Mucosa of gallbladder (tissue), 1 donor: ENCODE data around the gene NMNAT3. TPM values are rescaled to one million over a fixed set of nuclear protein-coding genes. Genes with fewer than 3 reads are reported as not detected.
A peak's percentile ranks its signal among the peaks of the same experiment; 100 is the strongest.

Experiments
- DNase-seq: peaks from one replicate; pipeline ENCODE4 v3.0.0-alpha.2; 2020; ENCODE audit warnings: low spot score
- total RNA-seq: library from RNA; stranded (reverse); gene quantifications from one replicate; pipeline ENCODE4 v1.2.1, GENCODE V29; 2021
- donor health status: DM: no; HTN: no; CAD: no.

Gene NMNAT3
- 5.9 TPM for total RNA-seq

DNA sequence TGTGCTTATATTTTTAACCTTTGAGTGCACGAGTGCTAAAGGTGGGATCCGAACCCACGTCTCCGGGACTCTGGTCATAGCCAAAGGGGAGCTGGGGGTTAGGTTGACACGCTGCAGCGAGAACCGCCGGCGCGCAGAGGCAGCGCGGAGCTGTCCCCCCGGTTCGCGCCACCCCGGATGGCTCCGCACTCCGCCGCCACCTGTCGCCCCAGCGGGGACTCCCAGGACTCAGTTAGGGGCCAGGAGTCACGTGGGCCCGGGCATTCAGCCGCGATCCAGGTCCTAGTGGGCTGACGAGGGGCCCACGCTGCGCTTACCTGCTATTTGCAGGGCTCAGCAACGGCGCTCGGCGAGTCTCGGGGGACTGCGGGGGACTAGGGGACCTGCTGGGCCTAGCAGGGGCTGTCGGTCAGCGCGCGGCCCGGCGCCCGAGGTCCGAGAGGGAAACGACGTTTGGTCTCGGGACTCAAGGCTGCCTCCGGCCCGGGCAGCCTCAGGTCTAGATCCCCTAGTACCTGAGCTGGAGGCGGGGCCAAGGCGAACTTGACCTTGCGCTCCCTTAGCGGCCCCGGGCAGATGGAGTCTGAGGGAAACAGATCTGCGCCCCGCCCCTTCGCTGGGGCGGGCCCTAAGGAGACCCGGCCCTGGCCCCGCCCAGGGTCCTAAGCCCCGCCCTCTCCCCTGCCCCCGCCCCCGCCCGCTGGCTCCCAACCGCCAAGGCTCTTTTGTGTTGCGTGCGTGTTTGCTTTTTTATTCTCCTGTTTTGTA is at the start of gene NMNAT3:
Gene NMNAT3 (minus strand): TSS at position 585 of the 768 bp plus-strand sequence. CDS start 50,248 bp downstream, outside the sequence.
- DNase-seq: peak; percentile 88

DNA sequence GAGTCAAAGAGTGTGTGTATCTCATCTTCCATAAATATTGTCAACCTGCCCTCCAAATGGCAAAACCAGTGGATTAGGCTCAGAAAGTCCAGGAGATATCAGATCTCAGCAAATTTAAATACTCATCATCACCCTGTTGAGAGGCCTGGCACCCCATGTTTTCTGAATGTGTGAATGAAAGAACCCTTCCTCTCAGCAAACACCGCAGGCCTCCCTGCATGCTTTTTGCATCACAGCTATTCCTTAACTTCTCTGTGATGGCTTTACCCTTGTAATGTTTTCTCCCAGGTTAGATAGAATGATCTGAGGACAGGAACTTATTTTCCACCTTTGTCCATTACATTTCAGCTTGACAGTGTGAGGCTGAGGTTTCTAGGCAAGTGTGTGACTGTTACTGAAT is 43.6 kb upstream of the NMNAT3 start:
- DNase-seq: no peak

DNA sequence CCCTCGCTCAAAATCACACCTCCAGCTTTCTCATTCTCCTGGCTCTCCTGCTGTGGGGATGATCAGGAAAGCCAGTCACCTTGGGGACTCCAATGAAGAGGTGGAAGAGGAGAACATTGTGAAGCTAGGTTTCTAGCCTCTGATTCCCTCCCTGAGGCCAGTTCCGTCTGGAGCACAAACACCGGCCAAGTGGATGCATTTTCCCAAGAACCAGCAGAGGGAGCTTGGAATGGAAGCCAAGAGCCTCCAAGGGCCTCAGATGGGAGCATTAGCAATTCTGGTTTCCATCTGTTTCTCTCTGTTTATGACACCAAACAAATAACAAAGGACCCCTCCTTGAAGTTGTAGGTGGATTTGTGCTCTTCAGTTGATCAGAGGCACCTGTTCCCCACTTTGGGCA is 40.6 kb upstream of the NMNAT3 start:
- DNase-seq: peak; percentile 17

DNA sequence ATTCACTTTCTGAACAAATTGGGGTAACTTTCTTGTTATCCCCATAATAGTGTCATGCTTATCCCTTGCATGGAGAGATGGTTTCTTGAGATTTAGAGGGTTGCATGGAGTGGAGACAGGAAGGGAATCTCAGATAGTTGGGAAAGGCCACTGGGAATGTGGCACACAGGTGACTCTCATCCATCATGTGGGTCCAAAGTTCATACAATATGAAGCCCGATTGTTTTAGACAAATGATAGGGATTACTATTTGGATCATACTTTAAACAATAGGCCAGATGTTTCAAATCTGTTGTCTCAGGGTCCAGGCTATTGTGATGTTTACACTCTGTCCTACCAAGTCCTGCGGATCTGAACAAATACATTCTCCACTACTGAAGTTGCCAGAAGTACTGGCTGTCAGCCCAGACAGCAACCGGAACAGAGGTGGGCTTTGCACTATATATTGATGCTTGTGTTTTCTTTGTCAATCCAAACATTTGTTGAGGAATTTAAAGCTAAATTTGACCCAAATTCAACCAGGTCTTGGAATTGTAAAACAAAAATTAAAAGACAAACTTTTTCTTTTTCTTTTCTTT is 39.2 kb upstream of the NMNAT3 start:
- no peak for DNase-seq

DNA sequence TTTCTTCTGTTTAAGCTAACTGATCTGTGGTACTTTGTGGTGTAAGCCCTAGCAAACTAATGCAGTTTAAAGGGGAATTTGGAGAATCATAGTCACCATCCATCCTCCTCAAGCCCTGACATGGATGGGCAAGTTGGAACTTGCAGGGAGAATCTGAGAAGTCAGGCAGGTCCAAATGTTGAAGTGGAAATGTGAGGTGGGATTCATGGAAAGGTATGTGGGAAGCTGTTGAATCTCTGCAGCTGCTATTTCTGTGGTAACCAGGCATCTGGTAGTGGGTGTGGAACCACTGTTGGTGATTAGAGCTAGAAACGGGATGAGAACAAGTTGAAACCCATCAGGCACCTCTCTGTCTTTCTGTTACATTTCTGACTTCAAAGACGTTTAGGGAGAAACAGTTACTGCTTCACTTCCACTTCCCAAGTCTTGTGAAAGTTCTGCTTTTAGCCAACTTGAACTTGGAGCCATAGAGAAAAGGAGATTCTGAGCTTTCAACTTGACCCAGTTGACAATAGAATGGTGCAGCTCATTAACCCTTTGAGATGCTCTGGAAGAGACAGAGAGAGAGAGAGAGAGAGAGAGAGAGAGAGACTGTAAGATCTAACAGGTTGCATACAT is 38.1 kb upstream of the NMNAT3 start:
- DNase-seq: no peak

DNA sequence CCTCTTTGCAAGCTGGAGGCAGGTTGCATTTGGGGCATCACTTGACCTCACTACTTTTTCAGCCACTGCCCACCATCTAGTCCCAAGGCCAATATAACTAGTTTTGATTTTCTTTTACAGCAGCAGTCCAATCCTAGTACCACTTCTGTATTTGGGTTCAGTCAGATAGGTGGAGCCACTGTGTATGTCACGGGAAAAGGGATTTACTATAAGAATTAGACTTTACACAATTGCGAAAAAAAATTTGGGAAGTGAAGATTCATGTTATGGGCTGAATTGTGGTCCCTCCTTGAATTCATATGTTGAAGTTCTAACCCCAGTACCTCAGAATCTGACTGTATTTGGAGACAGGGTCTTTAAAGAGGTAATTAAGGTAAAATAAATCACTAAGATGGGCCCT is 37.4 kb upstream of the NMNAT3 start:
- no peak for DNase-seq

DNA sequence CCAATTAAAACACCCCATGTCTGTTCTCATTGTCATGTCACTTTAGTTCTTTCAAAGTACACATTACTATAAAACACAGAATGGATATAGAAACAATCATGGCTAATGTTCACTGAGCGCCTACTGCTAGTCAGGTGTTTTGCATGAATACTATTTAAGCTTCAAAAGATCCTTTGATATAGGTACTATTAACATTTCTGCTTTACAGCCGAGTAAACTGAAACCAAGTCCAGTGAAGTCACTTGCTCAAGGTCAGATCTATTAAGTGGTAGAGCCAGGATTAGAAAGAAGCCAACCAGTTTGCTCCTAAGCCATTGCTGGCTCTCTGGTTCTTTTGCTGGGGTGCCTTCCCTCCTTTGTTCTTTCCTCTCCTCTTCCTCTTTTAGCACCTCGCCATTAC is 32.4 kb upstream of the NMNAT3 start:
- no peak for DNase-seq

DNA sequence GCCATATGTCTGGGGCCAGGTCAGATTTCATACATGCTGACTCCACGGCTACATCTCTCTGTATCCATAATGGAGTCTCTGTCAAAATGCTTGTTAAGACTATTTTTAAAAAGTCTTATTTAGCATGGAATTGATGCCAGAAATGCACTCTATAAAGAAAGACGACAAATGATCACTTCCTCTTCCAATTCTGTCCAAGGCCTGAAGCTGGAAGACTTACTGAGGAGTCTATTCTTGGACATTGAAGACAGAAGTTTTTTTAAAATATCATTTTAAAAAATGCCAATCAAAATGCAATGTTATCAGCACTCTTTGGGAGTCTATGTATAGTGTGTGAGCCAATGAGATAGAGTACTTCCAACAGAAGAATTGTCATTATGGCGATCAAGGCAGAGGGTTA is 27.9 kb upstream of the NMNAT3 start:
- no peak for DNase-seq

DNA sequence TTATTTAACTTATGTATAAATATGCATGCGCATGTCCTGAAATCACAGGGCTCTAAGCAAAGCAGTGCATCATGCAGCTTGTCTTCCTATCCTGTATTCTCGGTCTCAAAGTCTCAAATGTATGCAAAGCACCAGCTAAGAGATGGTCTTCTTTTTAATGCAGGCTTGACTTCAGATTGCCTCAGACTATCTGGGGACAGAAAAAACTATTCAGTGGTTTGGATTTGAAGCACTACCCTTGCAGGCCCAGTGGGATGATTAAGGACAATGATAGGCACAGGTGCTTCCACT is 18.5 kb upstream of the NMNAT3 start:
- DNase-seq: no peak

DNA sequence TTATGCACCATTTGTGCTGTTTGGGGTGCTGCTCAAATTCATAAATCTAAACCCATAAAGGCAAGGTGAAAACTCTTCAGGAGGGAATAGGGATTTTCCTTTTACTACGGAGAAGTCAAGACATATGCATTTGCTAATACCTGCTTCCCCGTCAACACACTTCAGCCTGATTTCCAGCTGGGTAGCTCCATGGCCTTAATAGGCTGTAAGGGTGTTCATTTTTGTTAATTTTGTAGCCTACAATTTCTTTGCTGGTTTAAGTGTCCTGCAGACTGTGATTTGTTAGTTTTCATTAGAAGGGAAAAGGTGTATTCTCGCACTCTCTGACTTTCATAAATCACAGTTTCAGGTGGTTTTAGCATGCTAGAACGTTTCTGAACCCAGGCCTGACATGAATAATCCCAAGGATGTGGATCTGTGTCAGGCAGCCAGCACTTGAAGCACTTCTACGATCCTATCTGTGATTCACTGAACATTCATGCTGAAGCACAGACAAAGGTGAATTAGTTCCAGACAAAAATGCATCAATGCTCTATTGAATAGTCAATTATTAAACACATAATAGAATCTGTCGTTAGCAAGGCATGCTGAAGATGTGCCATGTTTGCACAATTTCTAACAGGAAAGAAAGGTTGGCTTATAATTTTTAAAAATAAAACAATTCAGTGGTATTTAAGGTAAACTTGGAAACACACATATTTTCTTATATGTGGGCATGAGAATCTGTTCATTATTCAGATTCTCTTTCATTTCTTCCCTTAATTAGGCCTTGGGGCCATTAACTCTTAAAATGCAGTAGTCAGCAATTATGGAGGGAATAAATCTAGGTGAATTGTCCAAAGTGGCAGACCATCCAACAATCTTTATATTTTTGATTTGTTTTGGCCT is 17.9 kb upstream of the NMNAT3 start:
- no peak for DNase-seq

DNA sequence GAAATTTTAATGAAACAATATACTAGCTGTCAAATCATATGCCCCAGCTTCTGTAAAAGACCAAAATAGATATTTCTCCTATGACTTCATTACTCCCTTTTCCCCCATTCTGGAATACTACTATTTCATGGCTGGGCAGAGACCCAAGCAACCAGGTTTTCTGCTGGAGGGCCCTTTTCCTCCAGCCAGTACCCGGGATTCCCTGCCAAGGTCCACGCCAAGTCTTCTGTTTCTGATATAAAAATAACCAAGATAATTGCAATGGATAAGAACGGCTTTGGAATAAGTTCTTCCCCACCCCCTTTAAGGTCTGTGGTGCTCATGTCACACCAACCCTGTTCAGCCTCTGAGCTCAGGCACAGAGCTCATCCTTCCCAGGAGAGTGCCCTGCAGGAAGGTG is 17.2 kb upstream of the NMNAT3 start:
- no peak for DNase-seq

DNA sequence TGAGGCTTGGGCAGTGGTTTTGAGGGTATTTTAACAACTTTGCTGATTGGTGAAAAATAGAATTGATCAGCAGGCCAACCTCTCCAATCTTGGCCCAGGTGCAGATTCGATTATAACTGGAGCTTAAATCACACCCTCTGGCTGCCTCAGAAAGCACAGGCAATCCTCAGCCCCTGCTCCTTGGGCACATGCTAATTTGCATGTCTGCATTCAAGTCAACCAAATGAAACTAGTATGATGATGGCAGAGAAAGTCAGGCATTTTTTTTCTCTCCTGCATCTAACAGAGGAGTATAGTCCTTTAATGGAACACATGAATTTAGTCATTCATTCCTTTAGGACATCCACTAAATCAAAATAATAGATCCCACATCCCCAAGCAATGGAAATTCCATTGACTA is 16.8 kb upstream of the NMNAT3 start:
- DNase-seq: no peak

DNA sequence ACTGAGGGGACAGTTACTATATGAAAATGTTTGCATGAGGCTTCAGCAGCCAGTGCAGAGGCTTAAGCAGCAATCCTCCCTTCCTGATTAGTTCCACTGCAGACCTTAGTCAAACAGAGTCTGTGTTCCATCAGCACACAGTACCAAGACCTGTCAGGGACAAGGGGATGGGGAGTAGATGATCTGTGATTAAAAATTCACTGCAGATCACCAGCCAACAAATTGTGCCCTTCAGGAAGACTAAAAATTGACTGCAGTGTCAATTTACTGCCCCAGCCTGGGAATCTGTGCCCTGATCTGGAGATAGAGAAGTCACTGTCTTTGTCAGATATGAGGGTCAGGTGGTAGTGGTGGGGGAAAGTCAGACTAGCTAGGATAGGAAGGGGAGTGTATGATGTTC is 13.8 kb upstream of the NMNAT3 start:
- no peak for DNase-seq

DNA sequence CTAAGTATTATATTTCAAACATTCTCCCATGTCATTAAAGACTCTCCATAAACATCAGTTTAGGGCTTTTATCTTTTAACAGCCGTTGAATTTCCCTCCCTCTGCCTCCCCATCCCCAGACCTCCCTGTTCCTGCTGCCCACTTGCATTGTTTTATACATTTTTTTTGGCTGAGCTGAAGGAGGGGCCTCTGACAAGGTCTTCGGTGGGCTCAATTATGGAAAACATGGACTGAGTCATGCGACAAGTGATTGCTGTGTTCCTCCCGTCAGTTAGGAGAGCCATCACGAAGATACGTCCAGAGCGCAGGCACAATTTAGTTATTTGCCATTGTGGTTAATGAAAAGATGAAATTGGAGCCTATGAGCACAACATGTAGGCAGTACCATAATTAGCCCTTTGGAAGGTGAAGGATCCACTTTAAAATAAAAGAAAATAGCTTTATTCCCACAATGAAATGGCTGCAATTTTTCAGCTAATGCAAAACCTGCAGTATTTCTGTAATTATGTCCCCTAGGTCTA is 12.0 kb upstream of the NMNAT3 start:
- no peak for DNase-seq

DNA sequence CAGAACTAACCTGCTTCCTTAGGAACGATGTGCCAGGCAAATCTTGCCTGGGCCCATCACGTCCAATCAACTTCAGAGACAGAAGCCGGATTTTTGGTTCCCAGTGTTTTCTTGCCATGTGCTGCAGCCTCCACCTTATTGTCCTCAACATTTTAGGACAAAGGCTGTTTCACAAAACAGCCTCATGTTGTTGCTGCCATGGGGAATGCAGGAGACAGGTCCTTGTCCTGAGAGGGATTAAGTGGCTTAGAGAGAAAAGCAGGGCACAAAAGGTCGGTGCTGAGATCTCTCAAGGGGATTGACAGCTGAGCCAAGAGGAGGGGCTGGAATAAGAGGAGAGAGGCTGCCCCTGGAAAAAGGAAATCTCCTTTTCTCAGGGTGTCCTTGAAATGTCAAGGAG is 11.3 kb upstream of the NMNAT3 start:
- DNase-seq: no peak

DNA sequence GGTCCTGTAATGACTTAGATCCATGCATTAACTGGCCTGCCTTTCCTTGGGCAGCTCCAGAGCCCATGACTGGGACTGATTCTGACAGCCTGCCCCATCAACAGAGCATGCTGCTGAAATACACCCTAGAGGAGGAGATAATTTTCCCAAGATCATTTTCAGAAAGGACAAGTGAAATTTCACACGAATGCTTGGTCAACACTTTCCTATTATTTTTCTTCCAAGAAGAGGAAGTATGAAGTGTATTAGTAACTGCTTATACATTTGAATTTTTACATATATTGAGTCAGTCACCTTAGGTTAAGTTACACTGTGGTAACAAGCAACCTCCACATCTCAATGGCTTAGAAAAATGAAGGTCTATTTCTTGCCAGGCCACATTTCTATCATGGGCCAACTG is 9.7 kb upstream of the NMNAT3 start:
- no peak for DNase-seq

DNA sequence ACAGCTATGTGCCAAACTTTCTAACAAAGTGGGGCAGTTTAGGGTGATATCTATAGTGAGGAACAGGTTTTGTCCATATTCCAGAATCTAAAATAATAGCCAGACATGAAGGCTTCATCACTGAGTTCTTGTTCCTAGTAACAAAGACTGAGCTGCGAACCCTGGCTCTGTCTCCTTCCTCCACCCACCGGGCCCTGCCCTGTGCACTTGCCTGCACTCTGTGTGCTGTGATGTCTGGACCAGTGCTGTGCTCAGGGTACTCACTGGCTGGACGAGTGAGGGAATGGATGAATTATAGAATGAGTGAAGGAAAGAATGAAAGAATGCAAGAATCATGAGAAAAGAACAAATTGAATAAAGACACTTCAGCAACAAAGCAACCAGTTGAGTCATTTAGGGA is 8.9 kb upstream of the NMNAT3 start:
- DNase-seq: no peak

DNA sequence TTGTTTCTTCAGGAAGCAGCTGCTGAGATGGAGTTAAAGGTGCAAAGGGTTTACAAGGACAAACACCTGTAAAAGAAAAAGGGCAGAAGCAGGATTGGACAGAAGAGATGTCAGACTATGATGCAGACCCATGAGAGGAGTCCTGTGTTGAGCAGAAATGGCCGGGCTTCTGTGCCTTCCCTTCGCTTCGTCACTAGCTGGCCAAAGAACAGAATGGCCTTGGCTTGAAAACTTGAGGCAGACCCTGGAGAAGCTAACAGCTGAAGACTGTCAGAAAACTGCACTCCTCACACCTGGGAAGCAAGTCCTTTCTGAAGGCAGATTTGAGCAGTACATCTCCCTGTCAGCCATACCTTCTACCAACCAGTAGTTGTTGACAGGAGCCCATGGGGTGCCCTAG is 8.4 kb upstream of the NMNAT3 start:
- DNase-seq: no peak

DNA sequence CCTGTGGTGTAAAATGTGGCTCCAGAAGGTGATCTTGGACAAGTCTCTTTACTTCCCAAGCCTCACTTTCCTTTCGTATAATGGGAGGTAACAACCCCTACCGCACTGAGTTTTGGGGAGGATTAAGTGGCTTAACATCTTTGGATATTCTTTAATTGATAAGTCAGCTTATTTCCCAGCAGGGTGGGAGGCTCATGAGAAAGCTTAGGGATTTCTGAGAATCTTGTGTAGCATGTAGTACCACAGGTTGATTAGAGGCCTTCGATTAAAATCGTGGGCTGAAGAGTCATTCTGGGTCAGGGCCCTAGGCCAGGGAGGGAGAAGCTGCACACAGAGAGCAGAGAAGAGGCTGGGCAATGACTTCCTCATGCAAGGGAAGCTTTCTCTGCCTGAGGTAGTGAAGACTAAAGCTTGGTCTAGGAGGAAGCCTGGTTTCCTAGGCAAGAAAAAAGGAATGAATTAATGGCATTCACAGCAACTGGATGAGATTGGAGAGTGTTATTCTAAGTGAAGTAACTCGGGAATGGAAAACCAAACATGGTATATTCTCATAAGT is 1.5 kb upstream of the NMNAT3 start:
- DNase-seq: no peak

DNA sequence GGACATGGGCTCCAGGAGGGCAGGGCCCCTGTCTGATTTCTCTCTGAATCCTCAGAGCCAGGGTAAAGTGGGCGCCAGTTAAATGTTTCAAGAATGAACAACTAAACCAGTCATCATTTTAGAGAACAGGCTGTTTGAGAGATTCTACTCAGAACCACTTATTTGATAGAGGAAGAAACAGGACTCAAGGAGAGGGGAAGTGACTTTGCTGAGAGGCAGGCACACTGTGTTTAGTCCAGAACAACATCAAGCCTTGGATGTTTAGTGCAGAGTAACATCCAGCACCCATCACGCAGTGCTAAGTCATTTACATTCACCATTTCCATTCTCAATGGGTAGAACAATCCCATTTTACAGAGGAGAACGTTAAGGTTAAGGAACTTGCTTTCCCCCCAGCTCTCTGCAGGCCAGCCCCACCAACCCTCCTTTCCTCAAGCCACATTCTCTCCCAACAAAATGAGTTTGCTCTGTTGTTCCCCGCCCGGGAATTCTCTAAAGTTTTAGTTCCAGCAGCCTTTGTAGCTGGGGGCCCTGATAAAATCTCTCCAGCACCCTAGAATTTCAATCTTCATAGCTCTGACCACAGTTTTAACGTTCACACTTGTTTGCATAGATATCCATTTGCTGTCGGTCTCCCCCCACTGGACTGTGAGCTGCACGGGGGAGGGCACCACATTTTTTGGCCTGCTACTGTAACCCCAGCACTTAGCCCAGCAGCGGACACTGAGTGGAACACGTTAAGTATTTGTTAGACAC is 962 bp downstream of the NMNAT3 start:
- no peak for DNase-seq

DNA sequence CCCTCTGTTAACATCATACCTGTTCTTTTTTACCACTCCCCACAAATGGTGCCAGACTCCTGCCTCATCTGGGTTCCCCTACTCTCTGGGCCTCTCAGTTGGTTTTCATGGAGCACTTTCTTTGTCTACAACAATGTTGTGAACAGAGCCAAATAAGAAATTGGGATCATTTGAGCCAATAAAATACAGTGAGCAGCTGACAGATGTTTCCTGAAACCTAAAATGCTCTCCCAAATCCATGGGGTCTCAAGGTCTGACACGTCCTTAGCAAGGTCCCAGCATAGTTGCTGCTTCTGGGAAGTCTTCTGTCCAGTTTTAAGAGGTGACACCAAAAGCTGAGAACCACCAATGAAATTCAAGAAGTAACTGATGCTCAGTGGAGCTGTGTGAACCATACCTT is 1.7 kb downstream of the NMNAT3 start:
- no peak for DNase-seq
